ENCODE measurements around the gene IPO8. TPM values are rescaled to one million over a fixed set of nuclear protein-coding genes. Genes with fewer than 3 reads are reported as not detected.
"Not testable (repeated sequence)": the region's sequence is repeated elsewhere in the genome, so short reads cannot be mapped to it uniquely, and the experiment has no call there.

Gene IPO8
- total RNA-seq, 4 donors from 2014 or later = 24.0 to 49.8 (median 34.4) TPM

GRCh38 chr12:30630979-30631285, 64.7 kb downstream of the IPO8 start:
- Histone ChIP-seq H3K4me3 (no peak overlapping the region), H3K4me1 (no peaks in the 10 kb centered on the region), H3K36me3 (peaks cover 52% of the 10 kb centered on the region), H3K27ac (no peak overlapping the region), H3K9me3 (no peaks in the 10 kb centered on the region), H3K27me3 (no peaks in the 10 kb centered on the region)
- no peak for TF ChIP-seq EP300 (IDR thresholded peaks at IDR 0.05)
- TF ChIP-seq POLR2AphosphoS5 (IDR thresholded peaks at IDR 0.05) = no peak
- no peak for TF ChIP-seq CTCF (IDR thresholded peaks at IDR 0.05)
- no peak for TF ChIP-seq POLR2A (IDR thresholded peaks at IDR 0.05)
- 81% methylated on average over 3 of the region's 3 CpGs for WGBS
- DNase-seq (ENCODE audit: low spot score in 2 of 2) = no peak

GRCh38 chr12:30630076-30630978, 65.3 kb downstream of the IPO8 start:
- no peak for TF ChIP-seq POLR2AphosphoS5 (IDR thresholded peaks at IDR 0.05)
- TF ChIP-seq EP300 (IDR thresholded peaks at IDR 0.05) = no peak
- TF ChIP-seq POLR2A (IDR thresholded peaks at IDR 0.05) = no peak
- H3K36me3 ChIP-seq = peaks cover 51% of the 10 kb centered on the region

GRCh38 chr12:30626847-30627246, 68.8 kb downstream of the IPO8 start:
- Histone ChIP-seq H3K27me3 (no peaks in the 10 kb centered on the region), H3K27ac (no peak overlapping the region), H3K4me1 (no peaks in the 10 kb centered on the region), H3K4me3 (no peak overlapping the region), H3K9me3 (no peaks in the 10 kb centered on the region), H3K36me3 (peaks cover 36% of the 10 kb centered on the region)
- 86% methylated on average over 3 of the region's 3 CpGs for WGBS
- no peak for DNase-seq (ENCODE audit: low spot score in 2 of 2)
- TF ChIP-seq EP300 (IDR thresholded peaks at IDR 0.05) (no peak), CTCF (IDR thresholded peaks at IDR 0.05) (no peak), POLR2A (IDR thresholded peaks at IDR 0.05) (no peak), POLR2AphosphoS5 (IDR thresholded peaks at IDR 0.05) (no peak)

More at GRCh38 chr12:30630076-30630978, 65.3 kb downstream of the IPO8 start:
- H3K27ac ChIP-seq = no peak overlapping the region
- H3K4me3 ChIP-seq = no peak overlapping the region
- no peak for DNase-seq (ENCODE audit: low spot score in 2 of 2)
- no peaks in the 10 kb centered on the region for H3K9me3 ChIP-seq
- no peaks in the 10 kb centered on the region for H3K4me1 ChIP-seq
- H3K27me3 ChIP-seq = no peaks in the 10 kb centered on the region
- 82% methylated on average over 6 of the region's 6 CpGs for WGBS

- 94% methylated on average over 6 of the region's 6 CpGs for WGBS
- Histone ChIP-seq H3K27ac (no peak overlapping the region), H3K4me3 (no peak overlapping the region), H3K36me3 (peaks cover 9% of the 10 kb centered on the region), H3K9me3 (no peaks in the 10 kb centered on the region), H3K27me3 (no peaks in the 10 kb centered on the region), H3K4me1 (no peaks in the 10 kb centered on the region)
- TF ChIP-seq POLR2A (IDR thresholded peaks at IDR 0.05) (no peak), POLR2AphosphoS5 (IDR thresholded peaks at IDR 0.05) (no peak), EP300 (IDR thresholded peaks at IDR 0.05) (no peak), CTCF (IDR thresholded peaks at IDR 0.05) (no peak)
- no peak for DNase-seq (ENCODE audit: low spot score in 2 of 2)
Observed at GRCh38 chr12:30624009-30624408, 71.7 kb downstream of the IPO8 start.

GRCh38 chr12:30622509-30622908, 73.2 kb downstream of the IPO8 start:
- 84% methylated on average over 1 of the region's 1 CpG for WGBS
- DNase-seq (ENCODE audit: low spot score in 2 of 2) = no peak

GRCh38 chr12:30621663-30622241, 73.9 kb downstream of the IPO8 start:
- DNase-seq (ENCODE audit: low spot score in 2 of 2); H3K4me3 ChIP-seq: not testable (repeated sequence)
- WGBS = 89% methylated on average over 4 of the region's 4 CpGs

More at GRCh38 chr12:30622509-30622908, 73.2 kb downstream of the IPO8 start:
- no peaks in the 10 kb centered on the region for H3K36me3 ChIP-seq
- no peaks in the 10 kb centered on the region for H3K4me1 ChIP-seq
- no peaks in the 10 kb centered on the region for H3K9me3 ChIP-seq
- no peak overlapping the region for H3K4me3 ChIP-seq
- H3K27ac ChIP-seq = no peak overlapping the region
- no peaks in the 10 kb centered on the region for H3K27me3 ChIP-seq
- no peak for TF ChIP-seq EP300 (IDR thresholded peaks at IDR 0.05)
- no peak for TF ChIP-seq POLR2AphosphoS5 (IDR thresholded peaks at IDR 0.05)
- TF ChIP-seq CTCF (IDR thresholded peaks at IDR 0.05) = no peak
- no peak for TF ChIP-seq POLR2A (IDR thresholded peaks at IDR 0.05)

More at GRCh38 chr12:30621663-30622241, 73.9 kb downstream of the IPO8 start:
- not testable (repeated sequence) for H3K4me1 ChIP-seq, H3K27ac ChIP-seq, H3K36me3 ChIP-seq, H3K9me3 ChIP-seq, H3K27me3 ChIP-seq
